ENCODE measurements around the gene GCGR. TPM values are rescaled to one million over a fixed set of nuclear protein-coding genes. Genes with fewer than 3 reads are reported as not detected.

Gene GCGR
- total and polyA plus RNA-seq, 2 of the 13 experiments (the other 11 are each of a cell fraction or from before 2014, with no cell fraction given) = 0.04 to 0.13 TPM

Other genes with a start within 250 kb of the GCGR start
- gene NPLOC4, start 167.0 kb upstream of the GCGR start, total RNA-seq (2016; rRNA removed; fragmentation: Illumina TruSeq; extraction: Trizol) = 57.0 and 64.7 TPM in 2 replicates
- 95.3 and 97.0 TPM in 2 replicates for gene NPLOC4, start 167.0 kb upstream of the GCGR start, polyA plus RNA-seq (2011; rRNA removed)
- 0.27 and 0.75 TPM in 2 replicates for gene TSPAN10, start 167.0 kb upstream of the GCGR start, total RNA-seq (2016; rRNA removed; fragmentation: Illumina TruSeq; extraction: Trizol)
- 0.54 and 0.67 TPM in 2 replicates for gene TSPAN10, start 167.0 kb upstream of the GCGR start, polyA plus RNA-seq (2011; rRNA removed)
- gene PDE6G, start 147.6 kb upstream of the GCGR start, total RNA-seq (2016; rRNA removed; fragmentation: Illumina TruSeq; extraction: Trizol) = 1.0 and 1.4 TPM in 2 replicates
- gene PDE6G, start 147.6 kb upstream of the GCGR start, polyA plus RNA-seq (2011; rRNA removed) = 4.9 and 6.7 TPM in 2 replicates
- 34.9 and 37.5 TPM in 2 replicates for gene OXLD1, start 137.5 kb upstream of the GCGR start, total RNA-seq (2016; rRNA removed; fragmentation: Illumina TruSeq; extraction: Trizol)
- gene OXLD1, start 137.5 kb upstream of the GCGR start, polyA plus RNA-seq (2011; rRNA removed) = 27.1 and 40.3 TPM in 2 replicates
- gene CCDC137, start 137.4 kb upstream of the GCGR start, total RNA-seq (2016; rRNA removed; fragmentation: Illumina TruSeq; extraction: Trizol) = 34.4 and 39.1 TPM in 2 replicates
- gene CCDC137, start 137.4 kb upstream of the GCGR start, polyA plus RNA-seq (2011; rRNA removed) = 14.6 and 14.7 TPM in 2 replicates
- gene ARL16, start 120.4 kb upstream of the GCGR start, total RNA-seq (2016; rRNA removed; fragmentation: Illumina TruSeq; extraction: Trizol) = 18.8 and 20.8 TPM in 2 replicates
- gene ARL16, start 120.4 kb upstream of the GCGR start, polyA plus RNA-seq (2011; rRNA removed) = 30.8 and 32.1 TPM in 2 replicates
- 54.1 and 73.3 TPM in 2 replicates for gene HGS, start 120.1 kb upstream of the GCGR start, total RNA-seq (2016; rRNA removed; fragmentation: Illumina TruSeq; extraction: Trizol)
- 78.1 and 85.3 TPM in 2 replicates for gene HGS, start 120.1 kb upstream of the GCGR start, polyA plus RNA-seq (2011; rRNA removed)
- 39.1 and 72.5 TPM in 2 replicates for gene MRPL12, start 100.8 kb upstream of the GCGR start, total RNA-seq (2016; rRNA removed; fragmentation: Illumina TruSeq; extraction: Trizol)
- gene MRPL12, start 100.8 kb upstream of the GCGR start, polyA plus RNA-seq (2011; rRNA removed) = 94.1 and 112 TPM in 2 replicates
- gene SLC25A10, start 91.9 kb upstream of the GCGR start, total RNA-seq (2016; rRNA removed; fragmentation: Illumina TruSeq; extraction: Trizol) = 111 and 140 TPM in 2 replicates
- 46.5 and 59.7 TPM in 2 replicates for gene SLC25A10, start 91.9 kb upstream of the GCGR start, polyA plus RNA-seq (2011; rRNA removed)
- gene MCRIP1, start 29.1 kb downstream of the GCGR start, total RNA-seq (2016; rRNA removed; fragmentation: Illumina TruSeq; extraction: Trizol) = 76.1 and 84.9 TPM in 2 replicates
- gene MCRIP1, start 29.1 kb downstream of the GCGR start, polyA plus RNA-seq (2011; rRNA removed) = 79.7 and 113 TPM in 2 replicates
- 0.69 and 1.00 TPM in 2 replicates for gene PPP1R27, start 30.9 kb downstream of the GCGR start, total RNA-seq (2016; rRNA removed; fragmentation: Illumina TruSeq; extraction: Trizol)
- gene PPP1R27, start 30.9 kb downstream of the GCGR start, polyA plus RNA-seq (2011; rRNA removed) = 0.17 and 0.33 TPM in 2 replicates
- gene P4HB, start 56.4 kb downstream of the GCGR start, total RNA-seq (2016; rRNA removed; fragmentation: Illumina TruSeq; extraction: Trizol) = 337 and 782 TPM in 2 replicates
- gene P4HB, start 56.4 kb downstream of the GCGR start, polyA plus RNA-seq (2011; rRNA removed) = 181 and 185 TPM in 2 replicates
- 64.0 and 120 TPM in 2 replicates for gene ARHGDIA, start 67.2 kb downstream of the GCGR start, total RNA-seq (2016; rRNA removed; fragmentation: Illumina TruSeq; extraction: Trizol)
- gene ARHGDIA, start 67.2 kb downstream of the GCGR start, polyA plus RNA-seq (2011; rRNA removed) = 40.0 and 52.1 TPM in 2 replicates
- gene ALYREF, start 87.4 kb downstream of the GCGR start, total RNA-seq (2016; rRNA removed; fragmentation: Illumina TruSeq; extraction: Trizol) = 264 and 269 TPM in 2 replicates
- gene ALYREF, start 87.4 kb downstream of the GCGR start, polyA plus RNA-seq (2011; rRNA removed) = 58.4 and 59.8 TPM in 2 replicates
- gene ANAPC11, start 87.6 kb downstream of the GCGR start, total RNA-seq (2016; rRNA removed; fragmentation: Illumina TruSeq; extraction: Trizol) = 114 and 127 TPM in 2 replicates
- 235 and 250 TPM in 2 replicates for gene ANAPC11, start 87.6 kb downstream of the GCGR start, polyA plus RNA-seq (2011; rRNA removed)
- gene NPB, start 98.1 kb downstream of the GCGR start, total RNA-seq (2016; rRNA removed; fragmentation: Illumina TruSeq; extraction: Trizol) = 0.56 and 0.93 TPM in 2 replicates
- gene NPB, start 98.1 kb downstream of the GCGR start, polyA plus RNA-seq (2011; rRNA removed) = 0.11 and 0.22 TPM in 2 replicates
- gene PCYT2, start 107.2 kb downstream of the GCGR start, total RNA-seq (2016; rRNA removed; fragmentation: Illumina TruSeq; extraction: Trizol) = 240 and 297 TPM in 2 replicates
- gene PCYT2, start 107.2 kb downstream of the GCGR start, polyA plus RNA-seq (2011; rRNA removed) = 147 and 222 TPM in 2 replicates
- 14.5 and 24.8 TPM in 2 replicates for gene SIRT7, start 114.0 kb downstream of the GCGR start, total RNA-seq (2016; rRNA removed; fragmentation: Illumina TruSeq; extraction: Trizol)
- gene SIRT7, start 114.0 kb downstream of the GCGR start, polyA plus RNA-seq (2011; rRNA removed) = 8.3 and 10.9 TPM in 2 replicates
- 12.4 and 14.5 TPM in 2 replicates for gene MAFG, start 123.6 kb downstream of the GCGR start, total RNA-seq (2016; rRNA removed; fragmentation: Illumina TruSeq; extraction: Trizol)
- 20.0 TPM in 2 replicates for gene MAFG, start 123.6 kb downstream of the GCGR start, polyA plus RNA-seq (2011; rRNA removed)
- gene PYCR1, start 133.2 kb downstream of the GCGR start, total RNA-seq (2016; rRNA removed; fragmentation: Illumina TruSeq; extraction: Trizol) = 323 and 338 TPM in 2 replicates
- 338 and 382 TPM in 2 replicates for gene PYCR1, start 133.2 kb downstream of the GCGR start, polyA plus RNA-seq (2011; rRNA removed)
- not detected in 2 replicates for gene MYADML2, start 143.1 kb downstream of the GCGR start, total RNA-seq (2016; rRNA removed; fragmentation: Illumina TruSeq; extraction: Trizol)
- not detected in 2 replicates for gene MYADML2, start 143.1 kb downstream of the GCGR start, polyA plus RNA-seq (2011; rRNA removed)
- gene NOTUM, start 157.0 kb downstream of the GCGR start, total RNA-seq (2016; rRNA removed; fragmentation: Illumina TruSeq; extraction: Trizol) = 67.7 and 160 TPM in 2 replicates
- gene NOTUM, start 157.0 kb downstream of the GCGR start, polyA plus RNA-seq (2011; rRNA removed) = 150 and 181 TPM in 2 replicates
- gene ASPSCR1, start 173.5 kb downstream of the GCGR start, total RNA-seq (2016; rRNA removed; fragmentation: Illumina TruSeq; extraction: Trizol) = 221 and 314 TPM in 2 replicates
- 257 and 274 TPM in 2 replicates for gene ASPSCR1, start 173.5 kb downstream of the GCGR start, polyA plus RNA-seq (2011; rRNA removed)
- 166 and 170 TPM in 2 replicates for gene CENPX, start 218.7 kb downstream of the GCGR start, total RNA-seq (2016; rRNA removed; fragmentation: Illumina TruSeq; extraction: Trizol)
- gene CENPX, start 218.7 kb downstream of the GCGR start, polyA plus RNA-seq (2011; rRNA removed) = 92.7 and 96.7 TPM in 2 replicates
- gene LRRC45, start 219.2 kb downstream of the GCGR start, total RNA-seq (2016; rRNA removed; fragmentation: Illumina TruSeq; extraction: Trizol) = 21.4 and 48.1 TPM in 2 replicates
- 11.6 and 14.1 TPM in 2 replicates for gene LRRC45, start 219.2 kb downstream of the GCGR start, polyA plus RNA-seq (2011; rRNA removed)
- 4.0 and 10.5 TPM in 2 replicates for gene RAC3, start 227.5 kb downstream of the GCGR start, total RNA-seq (2016; rRNA removed; fragmentation: Illumina TruSeq; extraction: Trizol)
- gene RAC3, start 227.5 kb downstream of the GCGR start, polyA plus RNA-seq (2011; rRNA removed) = 21.3 and 24.1 TPM in 2 replicates
- gene DCXR, start 233.5 kb downstream of the GCGR start, total RNA-seq (2016; rRNA removed; fragmentation: Illumina TruSeq; extraction: Trizol) = 286 and 311 TPM in 2 replicates
- gene DCXR, start 233.5 kb downstream of the GCGR start, polyA plus RNA-seq (2011; rRNA removed) = 287 and 290 TPM in 2 replicates
- gene RFNG, start 247.7 kb downstream of the GCGR start, total RNA-seq (2016; rRNA removed; fragmentation: Illumina TruSeq; extraction: Trizol) = 27.8 and 64.0 TPM in 2 replicates
- 61.4 and 90.6 TPM in 2 replicates for gene RFNG, start 247.7 kb downstream of the GCGR start, polyA plus RNA-seq (2011; rRNA removed)
- gene GPS1, start 247.7 kb downstream of the GCGR start, total RNA-seq (2016; rRNA removed; fragmentation: Illumina TruSeq; extraction: Trizol) = 106 and 124 TPM in 2 replicates
- gene GPS1, start 247.7 kb downstream of the GCGR start, polyA plus RNA-seq (2011; rRNA removed) = 128 and 161 TPM in 2 replicates

Data from HepG2 (cell line).